ENCODE results near the gene SLC25A13.

SLC25A13 gene

DNA sequence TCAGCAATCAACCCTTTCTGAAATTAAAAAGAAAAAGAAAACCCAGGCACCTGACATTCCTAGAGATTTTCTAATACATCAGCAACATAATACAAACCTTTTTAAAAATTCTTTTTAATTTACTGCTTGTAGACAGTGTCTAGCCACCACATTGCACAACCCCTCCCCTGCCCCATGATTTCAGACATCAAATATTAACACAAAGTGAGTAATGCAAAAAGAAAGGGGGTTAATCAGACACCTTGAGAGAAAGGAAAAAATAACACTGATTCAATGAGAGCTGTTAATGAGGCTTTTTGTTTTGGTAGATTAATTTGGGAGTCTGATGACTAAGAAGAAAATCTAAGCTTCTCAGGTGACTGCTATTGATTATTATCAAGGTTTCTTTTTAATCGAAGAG is 55.3 kb downstream of the SLC25A13 start:
- peaks cover 6 to 10% of the 10 kb centered on the region in 2 donors for H3K9me3 Mint-ChIP-seq
- no peak overlapping the region for H3K27ac Mint-ChIP-seq
- DNase-seq (no peak), ATAC-seq (replicated peaks) (no peak)
- H3K4me3 Mint-ChIP-seq = no peak overlapping the region
- H3K36me3 Mint-ChIP-seq = peaks cover 32 to 53% of the 10 kb centered on the region in 2 donors
- peaks cover 14 to 19% of the 10 kb centered on the region in 2 donors for H3K4me1 Mint-ChIP-seq
- no peaks in the 10 kb centered on the region for H3K27me3 Mint-ChIP-seq

DNA sequence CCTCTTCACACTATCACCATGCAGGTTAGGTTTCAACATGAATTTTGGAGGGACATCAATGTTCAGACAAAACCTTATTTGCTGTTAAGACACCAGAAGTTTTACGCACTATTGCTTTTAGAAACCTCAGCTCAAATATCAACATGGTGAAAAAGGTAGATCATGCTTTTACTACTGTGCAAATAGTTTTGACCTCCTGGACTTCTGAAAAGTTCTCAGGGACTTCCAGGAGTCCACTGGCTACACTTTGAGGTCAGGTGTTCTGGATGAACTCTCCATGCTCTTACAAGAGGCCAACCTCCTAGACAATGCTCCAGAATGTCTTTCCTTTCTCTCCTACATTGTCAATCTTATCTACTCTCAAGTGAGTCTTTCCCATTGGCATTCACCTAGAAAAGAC is 55.9 kb downstream of the SLC25A13 start:
- no peak for DNase-seq
- H3K27me3 Mint-ChIP-seq = no peaks in the 10 kb centered on the region
- no peak overlapping the region for H3K27ac Mint-ChIP-seq
- peaks cover 30 to 50% of the 10 kb centered on the region in 2 donors for H3K36me3 Mint-ChIP-seq
- H3K9me3 Mint-ChIP-seq = peaks cover 6 to 10% of the 10 kb centered on the region in 2 donors
- ATAC-seq (replicated peaks) = no peak
- no peak overlapping the region for H3K4me3 Mint-ChIP-seq
- H3K4me1 Mint-ChIP-seq = peaks cover 14 to 17% of the 10 kb centered on the region in 2 donors

DNA sequence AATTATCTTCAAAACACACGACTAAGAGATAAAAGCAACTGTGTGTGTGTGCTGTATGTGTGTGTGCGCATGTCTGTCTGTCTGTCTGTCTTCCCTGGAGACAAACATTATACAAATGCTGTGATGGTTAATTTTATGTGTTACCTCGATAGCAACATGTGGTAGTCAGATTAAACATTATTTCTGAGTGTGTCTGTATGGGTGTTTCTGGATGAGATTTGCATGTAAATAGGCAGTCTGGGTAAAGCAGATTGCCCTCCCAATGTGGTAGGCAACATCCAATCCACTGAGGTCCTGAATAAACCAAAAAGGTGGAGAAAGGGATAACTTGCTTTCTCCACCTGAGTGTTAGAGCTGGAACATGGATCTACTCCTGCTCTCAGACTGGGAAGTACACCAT is 67.9 kb downstream of the SLC25A13 start:
- no peak for DNase-seq
- Mint-ChIP-seq H3K4me3 (no peak overlapping the region), H3K27ac (no peak overlapping the region)

DNA sequence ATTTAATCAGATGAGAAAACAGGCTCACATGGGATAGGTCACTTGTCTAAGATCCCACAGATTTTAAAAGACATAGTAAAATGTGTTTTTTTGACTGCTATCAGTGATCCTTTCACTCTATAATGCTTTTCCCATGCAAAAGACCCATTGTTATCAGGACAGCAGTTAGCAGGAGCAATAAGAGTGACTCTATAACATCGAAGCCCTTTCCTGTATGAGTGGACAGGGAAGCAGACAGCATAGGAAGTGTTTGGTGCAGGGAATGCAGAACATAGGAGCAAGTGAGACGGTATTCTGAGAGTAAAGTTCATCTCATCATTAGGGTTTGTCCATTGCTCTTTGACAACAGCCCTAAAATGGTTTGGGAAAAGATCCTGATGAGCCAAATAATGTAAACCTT is 68.5 kb downstream of the SLC25A13 start:
- Mint-ChIP-seq H3K27me3 (no peaks in the 10 kb centered on the region), H3K36me3 (peaks cover 34 to 44% of the 10 kb centered on the region in 2 donors), H3K4me1 (peaks cover 15% of the 10 kb centered on the region in 2 donors), H3K27ac (no peak overlapping the region), H3K4me3 (no peak overlapping the region), H3K9me3 (peaks cover 22 to 25% of the 10 kb centered on the region in 2 donors)
- ATAC-seq (replicated peaks) (no peak), DNase-seq (no peak)

More for the DNA sequence above, 67.9 kb downstream of the SLC25A13 start:
- Mint-ChIP-seq H3K9me3 (peaks cover 22 to 26% of the 10 kb centered on the region in 2 donors), H3K36me3 (peaks cover 34 to 45% of the 10 kb centered on the region in 2 donors), H3K4me1 (peaks cover 15% of the 10 kb centered on the region in 2 donors), H3K27me3 (no peaks in the 10 kb centered on the region)
- ATAC-seq (replicated peaks) = no peak

DNA sequence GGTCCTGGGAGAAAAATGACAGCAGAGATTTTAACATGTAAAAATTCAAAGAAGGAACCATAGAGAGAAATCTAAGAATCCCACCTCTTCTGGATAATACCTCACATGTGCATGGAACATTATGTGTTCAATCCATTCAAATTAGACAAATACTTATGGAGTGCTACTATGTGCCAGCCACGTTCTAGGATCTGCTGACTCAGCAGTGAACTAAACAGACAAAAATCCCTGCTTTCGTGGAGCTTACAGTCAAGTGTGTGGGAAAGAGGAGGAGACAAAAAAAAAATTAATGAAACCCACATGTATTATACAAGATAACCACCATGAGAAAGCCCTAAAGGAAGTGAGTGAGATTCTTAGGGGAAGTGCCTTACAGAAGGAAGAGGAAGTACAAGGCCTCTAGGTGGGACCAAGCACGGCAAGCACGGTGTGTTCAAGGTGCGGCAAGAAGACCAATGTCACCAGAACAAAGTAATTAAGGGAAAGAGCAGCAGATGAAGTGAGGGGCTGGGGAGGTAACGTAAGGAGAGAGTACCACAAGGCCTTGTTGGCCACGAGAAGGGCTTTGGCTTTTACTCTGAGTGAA is 71.0 kb downstream of the SLC25A13 start:
- H3K27me3 Mint-ChIP-seq = no peaks in the 10 kb centered on the region
- DNase-seq = no peak
- H3K27ac Mint-ChIP-seq = no peak overlapping the region
- H3K9me3 Mint-ChIP-seq = peaks cover 9 to 11% of the 10 kb centered on the region in 2 donors
- H3K4me1 Mint-ChIP-seq = peaks cover 13 to 15% of the 10 kb centered on the region in 2 donors
- no peak overlapping the region for H3K4me3 Mint-ChIP-seq
- H3K36me3 Mint-ChIP-seq = peaks cover 17 to 30% of the 10 kb centered on the region in 2 donors
- ATAC-seq (replicated peaks) = peak; percentile 63 to 64

DNA sequence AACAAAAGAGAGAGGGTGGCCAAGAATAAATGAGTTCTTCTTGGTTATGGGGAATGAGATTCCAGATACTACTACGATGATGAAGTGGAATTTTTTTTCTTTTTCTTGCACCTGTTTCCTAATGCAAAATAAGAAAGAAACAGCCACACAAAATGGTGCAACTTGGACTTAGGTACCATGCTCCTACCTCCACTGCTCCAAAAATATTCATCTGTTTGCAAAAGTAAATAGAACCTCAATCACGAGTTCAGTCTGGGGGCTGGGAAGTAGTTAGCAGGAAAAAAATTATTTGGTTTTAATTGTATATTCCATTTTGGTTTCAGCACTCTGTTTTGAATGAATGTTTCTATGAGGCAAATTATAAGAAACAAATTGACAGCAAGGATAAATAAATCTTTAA is 73.5 kb downstream of the SLC25A13 start:
- DNase-seq (no peak), ATAC-seq (replicated peaks) (no peak)
- Mint-ChIP-seq H3K9me3 (peaks cover 11% of the 10 kb centered on the region in 2 donors), H3K4me3 (no peak overlapping the region), H3K27me3 (no peaks in the 10 kb centered on the region), H3K27ac (no peak overlapping the region), H3K4me1 (peaks cover 22 to 29% of the 10 kb centered on the region in 2 donors), H3K36me3 (peaks cover 21 to 37% of the 10 kb centered on the region in 2 donors)

DNA sequence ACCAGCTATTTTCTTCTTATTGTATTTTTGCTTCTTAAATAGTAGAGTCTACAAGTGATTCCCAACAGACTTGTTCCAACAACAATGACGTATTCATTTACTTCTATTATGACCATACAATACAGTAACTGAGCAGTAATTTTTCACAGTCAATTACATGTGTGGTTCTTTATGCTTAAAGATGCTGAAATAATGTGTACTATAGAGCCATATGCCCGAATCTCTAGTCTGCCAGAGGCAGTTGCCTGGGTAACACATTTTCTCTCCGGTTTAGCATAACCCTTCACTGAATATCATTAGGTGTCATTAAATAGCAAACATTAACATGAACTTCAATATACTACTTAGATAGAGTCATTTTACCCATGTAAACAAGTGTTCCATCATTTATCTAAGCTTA is 75.0 kb downstream of the SLC25A13 start:
- no peak overlapping the region for H3K27ac Mint-ChIP-seq
- H3K4me1 Mint-ChIP-seq = peaks cover 21 to 38% of the 10 kb centered on the region in 2 donors
- no peaks in the 10 kb centered on the region for H3K27me3 Mint-ChIP-seq
- no peak for ATAC-seq (replicated peaks)
- H3K9me3 Mint-ChIP-seq = peaks cover 6 to 8% of the 10 kb centered on the region in 2 donors
- H3K4me3 Mint-ChIP-seq = no peak overlapping the region
- no peak for DNase-seq
- peaks cover 21 to 31% of the 10 kb centered on the region in 2 donors for H3K36me3 Mint-ChIP-seq

DNA sequence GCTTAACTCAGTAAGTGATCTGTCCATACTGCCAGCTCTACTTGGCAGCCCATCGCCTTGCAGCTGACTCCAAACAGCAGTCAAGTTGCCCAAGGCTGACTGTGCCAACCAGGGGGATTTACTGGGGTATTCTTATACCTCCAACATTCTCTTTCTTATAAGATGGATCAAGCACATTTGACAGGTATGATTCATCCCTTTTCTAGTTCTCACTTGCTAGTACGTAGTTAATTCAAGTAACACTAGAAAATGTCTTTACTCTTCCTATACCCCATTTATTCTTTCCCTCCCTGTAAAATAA is 77.0 kb downstream of the SLC25A13 start:
- Mint-ChIP-seq H3K36me3 (peaks cover 19 to 24% of the 10 kb centered on the region in 2 donors), H3K4me1 (peaks cover 16 to 36% of the 10 kb centered on the region in 2 donors), H3K27me3 (no peaks in the 10 kb centered on the region), H3K4me3 (no peak overlapping the region), H3K27ac (peak overlapping the region; percentile 4), H3K9me3 (peaks cover 0 to 3% of the 10 kb centered on the region in 2 donors)
- ATAC-seq (replicated peaks) (no peak), DNase-seq (no peak)

DNA sequence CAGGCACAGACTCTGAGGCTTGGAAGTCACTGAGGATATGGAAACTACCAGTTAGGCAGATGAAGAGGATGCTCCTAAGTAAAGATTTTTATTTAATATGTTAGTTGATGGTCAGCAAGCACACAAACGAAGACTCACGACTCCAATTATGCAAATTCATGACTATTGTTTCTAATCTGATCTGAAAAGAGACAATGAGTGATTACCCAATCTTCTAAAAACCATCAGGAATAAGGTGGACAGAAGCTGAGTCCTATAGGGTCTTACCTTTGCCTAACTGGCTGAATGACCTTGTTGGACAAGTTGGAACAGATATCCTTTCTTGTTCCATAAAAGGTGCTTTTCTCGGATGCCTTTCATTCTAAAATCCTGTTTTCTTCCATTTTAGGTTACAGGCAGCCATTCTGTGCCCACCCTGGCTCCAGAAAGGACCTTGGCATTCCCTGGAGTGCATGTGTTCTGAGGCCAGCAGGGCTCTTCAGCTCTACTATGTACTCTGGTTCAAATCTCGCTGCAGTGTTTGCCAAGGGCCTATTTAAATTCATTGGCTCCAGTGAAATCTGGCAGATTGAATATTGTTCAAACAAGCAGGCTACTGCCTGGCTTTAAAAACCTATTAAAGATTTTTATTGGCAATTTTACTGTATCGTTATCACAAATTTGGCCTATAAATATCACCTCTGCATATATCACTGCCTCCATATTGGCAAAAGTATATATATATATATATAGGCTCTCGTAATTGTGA is 77.5 kb downstream of the SLC25A13 start:
- DNase-seq = no peak
- H3K4me3 Mint-ChIP-seq = no peak overlapping the region
- ATAC-seq (replicated peaks) = no peak
- H3K36me3 Mint-ChIP-seq = peaks cover 19 to 26% of the 10 kb centered on the region in 2 donors
- H3K27me3 Mint-ChIP-seq = no peaks in the 10 kb centered on the region
- peaks cover 15 to 37% of the 10 kb centered on the region in 2 donors for H3K4me1 Mint-ChIP-seq
- no peak overlapping the region for H3K27ac Mint-ChIP-seq
- peaks cover 0 to 3% of the 10 kb centered on the region in 2 donors for H3K9me3 Mint-ChIP-seq

DNA sequence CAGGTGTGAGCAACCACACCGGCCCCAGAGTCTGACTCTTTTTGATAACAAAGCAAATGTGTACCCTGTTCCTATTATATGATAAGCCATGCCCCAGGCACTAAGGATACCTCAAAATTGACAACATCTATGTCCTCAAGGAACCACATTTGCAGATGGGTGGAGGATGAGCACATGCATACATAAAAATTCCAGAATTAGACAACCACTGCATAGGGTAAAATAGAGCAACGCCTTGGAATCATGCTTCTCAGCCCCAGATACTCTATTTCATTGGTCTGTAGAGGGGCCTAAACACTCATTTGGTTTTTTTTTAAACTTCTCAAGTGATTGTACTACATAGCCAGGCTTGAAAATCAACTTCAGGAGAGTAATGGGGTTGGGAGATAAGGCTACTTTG is 78.7 kb downstream of the SLC25A13 start:
- Mint-ChIP-seq H3K4me3 (no peak overlapping the region), H3K27ac (no peak overlapping the region)

DNA sequence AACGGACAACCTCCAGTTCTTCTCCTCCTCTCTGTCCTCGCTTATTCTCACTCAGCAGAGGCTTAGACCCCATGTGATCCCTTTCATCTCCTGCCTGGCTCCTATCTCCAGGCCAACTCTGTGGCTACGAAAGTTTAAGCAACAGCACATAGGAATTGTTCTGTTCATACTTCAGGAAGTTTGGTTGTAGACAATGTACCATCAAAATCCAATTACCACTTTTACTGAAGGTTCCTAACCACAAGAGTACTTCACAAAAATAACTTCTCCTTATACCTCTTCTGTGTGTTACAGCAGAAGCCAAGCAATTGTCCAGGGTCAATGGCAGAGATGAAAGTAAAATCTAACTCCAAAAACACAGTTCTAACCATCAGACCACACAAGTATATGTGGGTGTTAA is 80.0 kb downstream of the SLC25A13 start:
- Mint-ChIP-seq H3K4me1 (peaks cover 18 to 43% of the 10 kb centered on the region in 2 donors), H3K9me3 (peaks cover 0 to 3% of the 10 kb centered on the region in 2 donors), H3K36me3 (peaks cover 22 to 27% of the 10 kb centered on the region in 2 donors), H3K27ac (no peak overlapping the region), H3K4me3 (no peak overlapping the region), H3K27me3 (no peaks in the 10 kb centered on the region)
- no peak for DNase-seq
- ATAC-seq (replicated peaks) = no peak

More for the DNA sequence above, 78.7 kb downstream of the SLC25A13 start:
- no peaks in the 10 kb centered on the region for H3K27me3 Mint-ChIP-seq
- no peak for DNase-seq
- H3K36me3 Mint-ChIP-seq = peaks cover 19 to 24% of the 10 kb centered on the region in 2 donors
- ATAC-seq (replicated peaks) = no peak
- peaks cover 0 to 3% of the 10 kb centered on the region in 2 donors for H3K9me3 Mint-ChIP-seq
- H3K4me1 Mint-ChIP-seq = peaks cover 15 to 37% of the 10 kb centered on the region in 2 donors

DNA sequence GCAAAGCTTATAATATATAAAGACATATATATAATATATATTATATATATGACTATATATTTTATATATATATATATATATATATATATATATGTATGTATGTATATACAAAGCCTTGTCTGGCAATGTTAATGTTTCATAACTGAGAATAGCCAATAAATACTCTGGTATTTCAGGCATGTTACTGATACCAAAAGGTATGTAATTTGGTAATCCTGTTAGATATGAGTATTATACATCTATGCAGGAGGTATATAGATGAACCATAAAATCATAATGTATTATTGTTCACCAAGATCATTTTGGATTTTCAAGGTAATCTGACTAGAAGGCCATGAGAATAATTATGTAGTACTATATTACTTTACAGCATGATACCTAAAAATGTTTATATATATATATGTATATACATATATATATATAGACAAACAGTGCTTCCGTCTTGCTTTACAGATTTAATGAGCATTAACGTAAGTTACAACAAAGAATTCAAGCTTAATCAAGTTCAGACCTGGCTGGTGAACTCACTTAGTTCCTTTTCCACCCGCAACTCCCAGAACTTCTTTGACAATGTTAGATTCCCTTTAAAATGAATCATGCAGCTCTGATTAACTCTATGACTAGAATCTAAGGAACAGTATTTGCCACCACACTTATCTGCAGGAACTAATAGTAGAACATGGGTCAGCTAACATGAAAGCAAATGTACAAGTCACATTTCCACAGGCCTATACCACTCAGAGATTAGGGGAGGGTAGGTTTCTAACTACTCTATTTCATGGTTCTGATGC is 82.7 kb downstream of the SLC25A13 start:
- no peak overlapping the region for H3K4me3 Mint-ChIP-seq
- no peaks in the 10 kb centered on the region for H3K27me3 Mint-ChIP-seq
- H3K27ac Mint-ChIP-seq = no peak overlapping the region
- DNase-seq (no peak), ATAC-seq (replicated peaks) (no peak)
- H3K9me3 Mint-ChIP-seq = peaks cover 0 to 3% of the 10 kb centered on the region in 2 donors
- H3K4me1 Mint-ChIP-seq = peaks cover 24 to 54% of the 10 kb centered on the region in 2 donors
- H3K36me3 Mint-ChIP-seq = peaks cover 27 to 38% of the 10 kb centered on the region in 2 donors

DNA sequence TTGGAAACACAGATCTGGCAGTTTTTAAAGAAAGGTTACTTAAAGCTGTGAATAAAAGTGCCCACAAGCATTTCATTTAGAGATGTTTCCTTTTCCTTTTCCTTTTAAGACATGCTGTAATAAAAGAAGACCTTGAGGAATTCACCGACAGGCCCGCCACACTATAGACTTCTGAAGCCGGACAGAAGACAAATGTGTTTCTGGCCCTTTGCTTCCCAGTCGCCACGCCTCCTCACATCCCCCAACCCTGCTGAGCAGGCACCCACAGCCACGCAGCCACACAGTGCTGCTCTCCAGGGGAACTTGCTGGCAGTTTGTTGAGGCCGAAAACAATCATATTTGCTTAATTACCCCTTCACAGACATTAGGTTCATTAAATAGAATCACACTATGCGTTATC is 83.4 kb downstream of the SLC25A13 start:
- Mint-ChIP-seq H3K4me1 (peaks cover 18 to 47% of the 10 kb centered on the region in 2 donors), H3K4me3 (no peak overlapping the region), H3K27ac (no peak overlapping the region)

DNA sequence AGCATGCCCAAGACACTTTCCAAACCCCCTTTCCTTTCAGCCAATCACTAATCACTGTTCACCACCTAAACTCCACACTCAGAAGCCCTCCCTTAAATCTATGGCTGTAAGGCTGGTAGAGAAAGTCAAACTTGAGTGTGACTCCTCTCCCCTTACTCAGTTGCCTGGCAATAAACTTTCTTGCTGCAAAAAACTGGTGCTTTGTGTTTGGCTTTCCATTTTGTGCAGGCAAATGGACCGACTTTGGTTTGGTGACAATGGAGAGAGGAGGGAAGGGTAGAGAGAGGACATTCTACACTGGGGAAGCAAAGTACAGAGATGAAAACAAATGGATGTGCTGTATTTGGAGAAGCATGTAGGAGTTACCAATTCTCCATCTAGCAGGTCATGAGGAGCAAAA is 84.9 kb downstream of the SLC25A13 start:
- no peak overlapping the region for H3K4me3 Mint-ChIP-seq
- H3K27ac Mint-ChIP-seq = no peak overlapping the region
- peaks cover 13 to 39% of the 10 kb centered on the region in 2 donors for H3K4me1 Mint-ChIP-seq
- peaks cover 25 to 44% of the 10 kb centered on the region in 2 donors for H3K36me3 Mint-ChIP-seq
- no peaks in the 10 kb centered on the region for H3K27me3 Mint-ChIP-seq
- peaks cover 2% of the 10 kb centered on the region in 2 donors for H3K9me3 Mint-ChIP-seq
- no peak for ATAC-seq (replicated peaks)
- no peak for DNase-seq

More for the DNA sequence above, 83.4 kb downstream of the SLC25A13 start:
- H3K36me3 Mint-ChIP-seq = peaks cover 22 to 38% of the 10 kb centered on the region in 2 donors
- DNase-seq (no peak), ATAC-seq (replicated peaks) (no peak)
- H3K27me3 Mint-ChIP-seq = no peaks in the 10 kb centered on the region
- peaks cover 0 to under 1% of the 10 kb centered on the region in 2 donors for H3K9me3 Mint-ChIP-seq
